ENCODE results near the gene TRAIP.
A peak's percentile ranks its signal among the peaks of the same experiment; 100 is the strongest.

TRAIP gene

GRCh38 chr3:49859576-49860305, 3.4 kb upstream of the TRAIP start:
- H3K4me1 ChIP-seq, result peaks cover 4% of the 10 kb centered on the region
- TF ChIP-seq CTCF (IDR thresholded peaks at IDR 0.05), result no peak
- no peaks in the 10 kb centered on the region for H3K36me3 ChIP-seq (ENCODE audit: control insufficient read depth, insufficient read depth, low read length)
- H3K4me2 ChIP-seq (ENCODE audit: low read length), result no peak overlapping the region
- H3K27ac ChIP-seq, result no peak overlapping the region
- H3K9ac ChIP-seq, result no peak overlapping the region
- no peak overlapping the region for H3K4me3 ChIP-seq (ENCODE audit: low read depth, low read length)
- H3K9me3 ChIP-seq (ENCODE audit: control insufficient read depth, low read length), result no peaks in the 10 kb centered on the region
- H3K79me2 ChIP-seq, result peaks cover 4% of the 10 kb centered on the region
- H2AFZ ChIP-seq, result no peak overlapping the region
- H3K27me3 ChIP-seq (ENCODE audit: control insufficient read depth, insufficient read depth, low read length), result no peaks in the 10 kb centered on the region

- no peak for TF ChIP-seq CTCF (IDR thresholded peaks at IDR 0.05)
- no peak overlapping the region for H3K4me3 ChIP-seq (ENCODE audit: low read depth, low read length)
- H3K4me1 ChIP-seq, result peaks cover 4% of the 10 kb centered on the region
- H3K4me2 ChIP-seq (ENCODE audit: low read length), result peak overlapping the region; percentile 85
- H3K9ac ChIP-seq, result no peak overlapping the region
- H2AFZ ChIP-seq, result peak overlapping the region; percentile 98
- peaks cover 4% of the 10 kb centered on the region for H3K79me2 ChIP-seq
- no peaks in the 10 kb centered on the region for H3K36me3 ChIP-seq (ENCODE audit: control insufficient read depth, insufficient read depth, low read length)
- no peak overlapping the region for H3K27ac ChIP-seq
- no peaks in the 10 kb centered on the region for H3K27me3 ChIP-seq (ENCODE audit: control insufficient read depth, insufficient read depth, low read length)
- no peaks in the 10 kb centered on the region for H3K9me3 ChIP-seq (ENCODE audit: control insufficient read depth, low read length)
These were observed 702 bp downstream of the TRAIP start for GRCh38 chr3:49855662-49856061.

DNA sequence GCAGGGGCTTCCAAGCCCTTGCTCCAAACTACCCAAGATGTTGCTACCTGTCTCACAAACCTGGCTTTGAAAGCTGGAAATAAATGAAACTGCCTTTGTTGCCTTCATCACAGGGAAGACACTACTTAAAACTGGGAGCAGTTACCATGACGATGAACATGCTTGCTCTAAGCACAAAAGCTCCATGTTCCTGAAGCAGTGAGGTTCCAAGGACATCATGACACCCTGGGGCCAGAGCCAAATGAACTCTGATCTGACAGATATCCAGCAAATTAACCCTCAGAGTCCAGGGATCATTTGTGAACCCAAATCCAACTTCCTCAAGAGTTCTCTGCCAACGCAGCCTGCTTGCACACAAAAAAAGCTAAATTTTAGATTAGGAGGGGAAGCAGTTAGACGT, 10.7 kb downstream of the TRAIP start:
- Histone ChIP-seq H3K9ac (no peak overlapping the region), H3K4me2 (ENCODE audit: low read length) (no peak overlapping the region), H2AFZ (no peak overlapping the region), H3K27ac (no peak overlapping the region), H3K4me3 (ENCODE audit: low read depth, low read length) (no peak overlapping the region), H3K27me3 (ENCODE audit: control insufficient read depth, insufficient read depth, low read length) (no peaks in the 10 kb centered on the region), H3K79me2 (no peaks in the 10 kb centered on the region), H3K4me1 (no peaks in the 10 kb centered on the region), H3K9me3 (ENCODE audit: control insufficient read depth, low read length) (no peaks in the 10 kb centered on the region), H3K36me3 (ENCODE audit: control insufficient read depth, insufficient read depth, low read length) (no peaks in the 10 kb centered on the region)
- TF ChIP-seq CTCF (IDR thresholded peaks at IDR 0.05), result no peak

DNA sequence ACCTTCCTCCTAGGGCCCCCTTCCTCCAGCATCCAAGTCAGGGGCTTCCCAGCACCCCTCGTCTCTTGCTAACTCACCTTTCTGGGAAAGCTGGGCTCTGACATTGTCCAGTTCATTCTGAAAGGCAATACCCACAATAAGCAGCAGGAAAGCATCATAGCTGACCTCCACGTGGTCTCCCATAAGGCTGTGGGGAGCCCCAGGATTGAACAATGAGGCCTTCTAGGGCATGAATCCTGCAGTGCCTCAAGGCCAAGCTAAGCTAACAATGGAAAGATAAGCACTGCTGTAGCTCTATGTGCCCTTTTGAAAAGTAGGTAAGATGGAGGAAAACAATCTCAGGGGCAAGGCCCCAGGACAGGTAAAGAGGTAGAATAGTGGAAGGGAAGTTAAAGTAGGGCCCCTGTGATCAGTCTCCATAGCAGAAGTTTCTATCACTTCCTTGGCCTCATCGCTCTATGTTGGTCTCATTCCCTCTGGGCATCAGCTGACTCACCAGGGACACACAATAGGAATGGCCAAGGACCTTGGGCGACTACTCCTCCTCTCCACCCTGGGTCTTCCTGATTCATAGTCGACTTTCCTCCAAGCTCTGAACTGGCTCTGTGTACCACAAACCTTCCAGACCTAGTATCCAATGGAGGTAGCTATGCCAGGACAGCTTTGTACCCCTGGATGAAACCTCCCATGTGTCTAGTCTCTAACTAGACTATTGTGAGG, 11.7 kb downstream of the TRAIP start:
- TF ChIP-seq CTCF (IDR thresholded peaks at IDR 0.05), result no peak
- Histone ChIP-seq H3K4me3 (ENCODE audit: low read depth, low read length) (no peak overlapping the region), H2AFZ (no peak overlapping the region), H3K27ac (no peak overlapping the region), H3K36me3 (ENCODE audit: control insufficient read depth, insufficient read depth, low read length) (no peaks in the 10 kb centered on the region), H3K4me1 (no peaks in the 10 kb centered on the region), H3K9ac (no peak overlapping the region), H3K27me3 (ENCODE audit: control insufficient read depth, insufficient read depth, low read length) (no peaks in the 10 kb centered on the region), H3K9me3 (ENCODE audit: control insufficient read depth, low read length) (no peaks in the 10 kb centered on the region), H3K4me2 (ENCODE audit: low read length) (no peak overlapping the region), H3K79me2 (no peaks in the 10 kb centered on the region)

All from parathyroid adenoma (tissue), 2 donors.